ENCODE data around the gene METTL13.

METTL13 gene

DNA sequence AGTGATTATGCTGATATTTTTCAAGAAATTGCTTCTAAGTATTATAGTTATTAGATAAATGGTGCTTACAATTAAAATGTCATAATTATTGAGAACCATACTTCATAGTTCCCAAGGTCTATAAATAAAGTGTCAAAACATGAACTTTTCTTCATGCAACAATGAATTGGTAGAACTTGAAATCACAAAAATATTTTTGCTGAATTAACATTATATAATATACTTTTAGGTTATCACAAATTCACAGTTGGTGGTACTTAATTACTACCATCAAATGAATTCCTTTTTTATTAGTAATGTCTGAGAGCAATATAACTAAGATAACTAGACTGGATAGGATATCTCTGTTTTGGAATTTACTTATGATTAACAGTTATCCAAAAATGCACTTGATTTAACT is 64.5 kb downstream of the METTL13 start (continued):
- TF ChIP-seq IKZF3 (tag by site-specific recombination; IDR thresholded peaks at IDR 0.05) (no peak), ZNF791 (tag by site-specific recombination; IDR thresholded peaks at IDR 0.05) (no peak)

All from HEK293 (cell line).